Measurements from ENCODE around the gene LINC01488. TPM values are rescaled to one million over a fixed set of nuclear protein-coding genes. Genes with fewer than 3 reads are reported as not detected.

The LINC01488 gene
- total and polyA plus RNA-seq, 2 of the 13 experiments (the other 11 are each of a cell fraction or from before 2014, with no cell fraction given): 0.26 to 0.58 TPM

- peak; percentile 70 for ATAC-seq
- H3K9me3 ChIP-seq (ENCODE audit: low read length): no peaks in the 10 kb centered on the region
- intact Hi-C loops (cut with micrococcal nuclease; ENCODE audit: unreplicated experiment) (no loop called here), in situ Hi-C loops (cut with HindIII; ENCODE audit: extremely low pct_ligation_motif_present, low pct_unique_long_range_greater_than_20kb) (loop anchor here (25.0 kb wide), 1 partner anchor 188 kb away; the partner anchor contains the start of gene CCND1)
- no peaks in the 10 kb centered on the region for H3K27me3 ChIP-seq (ENCODE audit: control insufficient read depth in 1 of 2, insufficient read depth in 2 of 2, low read length in 2 of 2)
- no peaks in the 10 kb centered on the region for H3K36me3 ChIP-seq (replicated peaks in 1 of 2; ENCODE audit: control insufficient read depth in 1 of 2, insufficient read depth in 2 of 2, low read length in 2 of 2)
- H3K27ac ChIP-seq (ENCODE audit: extremely low read length, insufficient read depth, low read length): no peak overlapping the region
- no TSS peak for BruUV-seq (replicated peaks)
- WGBS (ENCODE audit: low lambda C conversion rate): 59% methylated on average over 13 of the region's 29 CpGs
- no peaks in the 10 kb centered on the region for H3K79me2 ChIP-seq (ENCODE audit: insufficient read depth, low read length)
- H2AFZ ChIP-seq (ENCODE audit: low read length): no peak overlapping the region
- peak overlapping the region; percentile 18; the same call in 1 of the 2 replicates for H3K4me2 ChIP-seq (ENCODE audit: low read depth, low read length)
- peak overlapping the region in 1 of 3 experiments; percentile 23; a peak in 1 of 6 replicates for H3K4me3 ChIP-seq (replicated peaks in 1 of 3; ENCODE audit: insufficient read depth in 1 of 3, low read depth in 2 of 3, low read length in 3 of 3)
- ChIA-PET POLR2A (no interaction called here), CTCF (ENCODE audit: low intra/inter-chr PET ratio, low total read pairs) (interaction anchor here (1.0 kb wide), 1 partner anchor 194 kb away, joined by 3 read pairs; no protein-coding TSS in a partner anchor)
- peak; percentile 61 for DNase-seq (ENCODE audit: low spot score)
- no peaks in the 10 kb centered on the region for H4K20me1 ChIP-seq (ENCODE audit: insufficient read depth, low read length)
- H3K4me1 ChIP-seq (ENCODE audit: insufficient read depth, low read length): peaks cover 31% of the 10 kb centered on the region
- FAIRE-seq: no peak
- no peak overlapping the region for H3K9ac ChIP-seq (ENCODE audit: insufficient read depth, low read depth, low read length)
- TF ChIP-seq ZNF350 (CRISPR knock-in tag; IDR thresholded peaks at IDR 0.05; ENCODE audit: borderline replicate concordance, low read depth) (no peak), ZNF235 (CRISPR knock-in tag; IDR thresholded peaks at IDR 0.05; ENCODE audit: borderline replicate concordance) (no peak), ZNF687 (CRISPR knock-in tag; IDR thresholded peaks at IDR 0.05) (peak; percentile 67), ZFP91 (CRISPR knock-in tag; IDR thresholded peaks at IDR 0.05; ENCODE audit: borderline replicate concordance) (0 out of 2 replicates have a peak, but pooled peaks have one; percentile 29), PRDM15 (CRISPR knock-in tag; IDR thresholded peaks at IDR 0.05) (no peak), ZNF441 (CRISPR knock-in tag; IDR thresholded peaks at IDR 0.05; ENCODE audit: borderline replicate concordance) (no peak), ARID3A (IDR thresholded peaks at IDR 0.05; ENCODE audit: low read depth, low read length) (no peak), MAX (IDR thresholded peaks at IDR 0.05) (no peak), ZNF543 (CRISPR knock-in tag; IDR thresholded peaks at IDR 0.05) (no peak), FOXA1 (IDR thresholded peaks at IDR 0.05) (no peak), FOXA1 (CRISPR knock-in tag; IDR thresholded peaks at IDR 0.05) (0 out of 2 replicates have a peak, but pooled peaks have one; percentile 12)
Observed at GRCh38 chr11:69449320-69450063, 32.0 kb upstream of the LINC01488 start.
